GM18951 (cell line): ENCODE measurements around the gene BEND5.

ENCODE experiments used
- POLR2A ChIP-seq: IDR thresholded peaks from 4 replicates; pipeline ENCODE4 v1.6.1; 2011; ENCODE audit warnings: mild to moderate bottlenecking; ENCODE audit not compliant: insufficient read length, insufficient read depth; ENCODE audit errors: extremely low read depth
- in situ Hi-C: fragments of 300-500 bp; cut with MboI; formaldehyde crosslinking; loops from one replicate; pipeline ENCODE4 v1.12.0; 2022; ENCODE audit warnings: low sequenced_read_pairs, mixed read lengths, inconsistent platforms; ENCODE audit not compliant: unreplicated experiment

Gene BEND5

GRCh38 chr1:48693180-48693579 lies 83.5 kb downstream of the BEND5 start:
- no peak for TF ChIP-seq POLR2A
- in situ Hi-C loops: no loop called here

- in situ Hi-C loops: no loop called here
- TF ChIP-seq POLR2A: no peak
Observed at GRCh38 chr1:48692235-48692634, 84.5 kb downstream of the BEND5 start.

- TF ChIP-seq POLR2A: no peak
- in situ Hi-C loops: no loop called here
Observed at GRCh38 chr1:48691429-48692001, 85.2 kb downstream of the BEND5 start.

GRCh38 chr1:48688102-48688760 lies 88.5 kb downstream of the BEND5 start:
- TF ChIP-seq POLR2A: no peak
- in situ Hi-C loops: loop anchor here (10.0 kb wide), 1 partner anchor 113 kb away; no protein-coding TSS in a partner anchor

GRCh38 chr1:48687282-48688045 lies 89.2 kb downstream of the BEND5 start:
- in situ Hi-C loops: loop anchor here (10.0 kb wide), 1 partner anchor 113 kb away; no protein-coding TSS in a partner anchor

GRCh38 chr1:48686159-48686558 lies 90.5 kb downstream of the BEND5 start:
- no peak for TF ChIP-seq POLR2A
- in situ Hi-C loops: loop anchor here (10.0 kb wide), 1 partner anchor 111 kb away; no protein-coding TSS in a partner anchor

More at GRCh38 chr1:48687282-48688045, 89.2 kb downstream of the BEND5 start:
- no peak for TF ChIP-seq POLR2A

- in situ Hi-C loops: loop anchor here (10.0 kb wide), 1 partner anchor 110 kb away; no protein-coding TSS in a partner anchor
- TF ChIP-seq POLR2A: no peak
Observed at GRCh38 chr1:48684381-48684780, 92.3 kb downstream of the BEND5 start.

- in situ Hi-C loops: loop anchor here (10.0 kb wide), 1 partner anchor 109 kb away; no protein-coding TSS in a partner anchor
- TF ChIP-seq POLR2A: no peak
Observed at GRCh38 chr1:48683839-48684238, 92.9 kb downstream of the BEND5 start.

GRCh38 chr1:48681476-48682305 lies 95.0 kb downstream of the BEND5 start:
- in situ Hi-C loops: loop anchor here (10.0 kb wide), 1 partner anchor 107 kb away; no protein-coding TSS in a partner anchor
- no peak for TF ChIP-seq POLR2A

GRCh38 chr1:48680411-48681035 lies 96.2 kb downstream of the BEND5 start:
- in situ Hi-C loops: loop anchor here (10.0 kb wide), 1 partner anchor 106 kb away; no protein-coding TSS in a partner anchor
- TF ChIP-seq POLR2A: no peak

- in situ Hi-C loops: loop anchor here (10.0 kb wide), 1 partner anchor 105 kb away; no protein-coding TSS in a partner anchor
- TF ChIP-seq POLR2A: no peak
Observed at GRCh38 chr1:48679859-48680258, 96.8 kb downstream of the BEND5 start.
